ENCODE measurements around the gene SPATS2. TPM values are rescaled to one million over a fixed set of nuclear protein-coding genes. Genes with fewer than 3 reads are reported as not detected.

The SPATS2 gene
- total RNA-seq, 1 experiment from 2014 or later = 57.0 TPM

DNA sequence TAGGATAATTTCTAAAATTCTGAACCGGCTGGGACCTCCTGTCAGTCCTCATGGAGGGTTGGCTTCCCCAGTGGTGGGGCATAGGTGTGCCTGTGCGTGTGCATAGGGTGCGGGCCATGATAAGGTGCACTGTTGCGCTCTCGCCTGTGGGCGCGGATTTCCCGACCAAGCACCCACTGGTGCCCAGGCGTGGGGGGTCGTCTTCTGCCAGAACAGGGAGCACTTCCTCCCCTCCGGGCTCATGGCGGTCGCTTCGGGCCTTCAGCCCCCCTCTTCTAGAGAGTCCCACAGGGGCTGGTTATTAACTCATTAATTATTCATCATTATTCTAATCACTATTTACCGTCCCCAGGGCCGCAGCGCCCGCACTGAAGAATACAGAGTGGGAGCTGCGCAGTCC is 33.0 kb upstream of the SPATS2 start:
- in situ Hi-C loops (cut with HindIII; ENCODE audit: low pct_unique_long_range_greater_than_20kb, low sequenced_read_pairs) = no loop called here
- no peak for DNase-seq (ENCODE audit: low read depth, low spot score)

DNA sequence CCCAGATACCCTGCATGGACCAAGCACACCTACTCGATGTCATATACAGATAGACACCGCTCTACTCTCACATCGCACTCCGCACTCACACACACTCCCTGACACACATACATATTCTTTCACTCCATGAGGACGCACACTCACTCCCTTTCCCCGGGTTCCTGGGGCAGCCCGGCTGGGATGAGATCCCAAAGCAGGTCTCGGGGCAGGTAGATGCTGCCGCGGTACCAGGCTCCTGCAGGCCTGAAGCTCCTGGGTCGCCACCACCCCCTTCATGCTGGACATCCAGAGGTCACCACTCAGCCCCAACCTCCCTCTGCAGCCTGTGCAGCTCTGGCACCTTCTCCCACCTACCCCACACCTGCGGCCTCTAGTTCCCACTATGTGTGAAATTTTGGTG is 32.6 kb upstream of the SPATS2 start:
- DNase-seq (ENCODE audit: low read depth, low spot score) = no peak
- in situ Hi-C loops (cut with HindIII; ENCODE audit: low pct_unique_long_range_greater_than_20kb, low sequenced_read_pairs) = no loop called here

DNA sequence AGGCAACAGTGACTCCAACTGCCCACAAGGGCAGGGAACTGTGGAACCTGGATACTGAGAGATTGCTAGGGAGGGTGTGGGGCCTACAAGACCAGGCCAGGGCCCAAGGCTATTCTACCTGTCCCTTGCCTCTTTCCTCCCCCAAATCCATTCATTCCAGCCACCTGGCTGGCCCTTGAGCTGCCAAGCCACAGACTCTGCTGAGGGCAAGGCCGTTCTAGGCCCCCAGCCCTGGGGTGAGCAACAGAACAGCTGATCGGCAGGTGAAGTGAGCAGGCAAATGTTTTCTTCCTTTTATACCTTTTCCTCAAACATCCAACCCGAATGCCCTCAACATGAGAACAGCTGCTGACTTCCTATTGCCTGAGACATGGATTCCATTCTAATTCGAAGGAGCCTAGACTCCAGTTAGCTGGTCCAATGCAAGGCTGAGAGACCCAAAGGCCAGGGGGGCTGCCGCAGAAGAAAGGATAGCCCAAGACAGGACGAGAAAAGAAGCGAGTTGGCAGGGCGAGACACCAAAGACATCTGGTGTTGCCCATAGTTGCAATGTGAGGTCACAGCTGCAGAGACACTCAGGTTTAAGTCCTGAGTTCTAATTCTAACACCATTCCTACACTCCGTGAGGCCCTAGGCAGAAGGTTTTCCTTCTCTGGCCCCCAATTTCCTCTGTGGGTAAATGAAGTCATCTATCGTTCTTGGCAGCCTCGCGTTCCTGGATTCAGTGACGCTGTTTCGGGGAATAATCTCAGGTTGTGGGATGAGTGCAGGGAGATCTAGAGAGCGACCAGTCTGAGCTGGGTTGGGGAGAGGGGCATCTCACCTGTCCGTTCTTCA is 31.9 kb upstream of the SPATS2 start:
- no peak for DNase-seq (ENCODE audit: low read depth, low spot score)
- in situ Hi-C loops (cut with HindIII; ENCODE audit: low pct_unique_long_range_greater_than_20kb, low sequenced_read_pairs) = no loop called here

DNA sequence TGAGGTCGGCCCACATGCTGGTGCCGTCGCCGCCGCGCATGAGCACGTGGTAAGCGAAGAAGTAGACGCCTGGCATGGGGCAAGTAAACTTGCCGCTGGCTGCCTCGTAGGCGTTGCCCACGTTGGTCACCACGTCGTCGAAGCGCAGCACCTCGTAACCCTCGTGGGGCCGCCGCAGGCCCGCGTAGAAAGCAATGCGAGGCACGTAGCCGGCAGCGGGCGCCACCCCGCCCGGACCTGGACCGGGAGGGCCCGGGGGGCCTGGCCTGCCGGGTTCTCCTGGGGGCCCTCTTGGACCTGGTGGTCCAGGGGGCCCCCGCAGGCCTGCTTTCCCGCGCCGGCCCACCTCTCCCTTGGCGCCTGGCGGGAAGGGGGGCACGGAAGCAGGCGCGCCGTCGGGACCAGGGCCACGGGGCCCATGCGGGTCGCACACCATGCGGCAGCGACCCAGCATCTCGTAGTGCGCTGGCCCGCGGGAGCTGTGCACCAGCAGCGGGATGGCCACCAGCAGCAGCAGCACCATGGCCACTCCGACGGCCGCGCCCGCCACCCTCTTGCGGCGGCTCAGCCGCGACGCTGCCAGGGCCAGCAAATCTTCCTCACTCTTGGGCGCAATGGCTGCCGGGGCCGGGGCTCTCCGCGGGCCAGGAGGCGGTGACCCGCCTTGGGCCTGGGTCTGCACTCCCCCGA is 31.2 kb upstream of the SPATS2 start:
- no peak for DNase-seq (ENCODE audit: low read depth, low spot score)
- in situ Hi-C loops (cut with HindIII; ENCODE audit: low pct_unique_long_range_greater_than_20kb, low sequenced_read_pairs) = no loop called here

DNA sequence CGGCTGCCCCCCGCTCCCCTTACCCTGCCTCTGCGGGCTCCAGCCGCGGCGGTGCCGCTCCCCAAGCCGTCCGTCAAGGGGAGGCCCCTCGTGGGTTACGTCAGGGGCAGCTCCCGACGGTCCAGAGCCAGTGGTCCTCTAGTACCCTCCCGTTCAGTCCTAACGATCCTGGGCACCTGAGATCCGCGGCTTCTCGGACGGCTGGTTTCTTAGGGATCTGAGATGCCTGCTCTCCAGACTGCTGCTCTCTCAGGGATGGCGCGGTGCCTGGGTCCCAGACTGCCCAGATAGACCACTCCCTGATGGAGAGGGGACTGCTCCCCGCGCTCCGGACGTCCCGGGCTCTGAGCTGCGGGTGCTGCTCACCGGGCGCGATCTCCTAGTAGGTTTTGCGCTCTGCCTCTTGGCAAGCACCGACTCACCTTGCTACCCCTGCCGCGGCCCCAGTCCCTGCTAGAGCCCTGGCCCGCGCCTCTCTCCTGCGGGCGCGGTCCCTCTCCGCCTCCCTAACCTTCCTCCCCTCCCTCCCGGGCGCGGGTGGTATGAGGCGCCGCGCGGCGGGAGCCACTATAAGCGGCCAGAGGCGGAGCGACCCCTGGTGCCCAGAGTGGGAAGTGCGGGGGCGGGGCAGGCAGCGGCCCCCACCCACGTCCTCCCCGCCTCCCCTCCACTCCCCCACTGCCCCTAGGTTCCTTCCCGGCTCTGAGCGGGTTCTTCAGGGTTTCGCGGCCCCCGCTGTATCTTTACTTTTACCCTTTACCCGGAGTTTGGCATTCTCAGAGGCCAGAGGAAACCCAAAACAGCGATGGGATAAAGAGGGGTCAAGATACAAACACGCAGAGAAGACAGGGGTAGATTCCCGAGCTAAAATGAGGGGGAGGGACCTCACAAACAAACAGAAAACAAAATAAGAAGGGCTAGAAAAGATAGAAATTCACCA is 30.3 kb upstream of the SPATS2 start, which contains the start of gene C1QL4:
Gene C1QL4, minus strand, starts transcription at position 544 of the 940 bp plus-strand sequence. CDS start 711 bp downstream, outside the sequence.
- DNase-seq (ENCODE audit: low read depth, low spot score) = peak; percentile 79
- in situ Hi-C loops (cut with HindIII; ENCODE audit: low pct_unique_long_range_greater_than_20kb, low sequenced_read_pairs) = no loop called here

DNA sequence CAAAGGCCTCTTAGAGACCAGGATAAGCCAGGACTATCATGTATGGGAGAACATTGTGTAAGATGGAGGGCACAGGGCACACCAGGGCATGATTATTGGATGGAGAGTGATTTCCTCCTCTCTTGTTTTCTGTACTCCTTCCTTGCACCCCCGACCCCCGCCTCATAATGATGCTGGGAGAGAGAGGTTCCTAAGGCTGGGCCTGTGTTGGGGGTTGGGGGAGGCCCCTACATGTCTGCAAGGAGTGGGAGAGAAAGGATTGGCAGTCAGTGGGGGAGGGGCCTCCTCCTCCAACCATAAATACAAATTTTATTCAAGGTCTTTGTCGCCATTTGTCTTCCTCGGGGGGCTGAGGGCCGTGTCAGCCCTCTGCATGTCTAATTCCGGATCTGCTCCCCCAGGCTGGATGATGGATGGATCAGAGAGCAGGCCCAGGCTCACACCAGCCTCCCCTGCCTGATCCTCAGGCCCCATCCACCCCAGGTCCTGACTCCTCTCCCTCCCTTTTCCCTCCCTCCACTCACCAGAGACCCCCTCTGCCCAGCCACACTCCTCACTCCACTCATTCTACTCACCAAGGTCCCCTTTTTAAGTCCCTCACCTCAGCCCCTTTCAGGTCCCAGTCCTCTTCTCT is 28.3 kb upstream of the SPATS2 start:
- no peak for DNase-seq (ENCODE audit: low read depth, low spot score)
- in situ Hi-C loops (cut with HindIII; ENCODE audit: low pct_unique_long_range_greater_than_20kb, low sequenced_read_pairs) = no loop called here

DNA sequence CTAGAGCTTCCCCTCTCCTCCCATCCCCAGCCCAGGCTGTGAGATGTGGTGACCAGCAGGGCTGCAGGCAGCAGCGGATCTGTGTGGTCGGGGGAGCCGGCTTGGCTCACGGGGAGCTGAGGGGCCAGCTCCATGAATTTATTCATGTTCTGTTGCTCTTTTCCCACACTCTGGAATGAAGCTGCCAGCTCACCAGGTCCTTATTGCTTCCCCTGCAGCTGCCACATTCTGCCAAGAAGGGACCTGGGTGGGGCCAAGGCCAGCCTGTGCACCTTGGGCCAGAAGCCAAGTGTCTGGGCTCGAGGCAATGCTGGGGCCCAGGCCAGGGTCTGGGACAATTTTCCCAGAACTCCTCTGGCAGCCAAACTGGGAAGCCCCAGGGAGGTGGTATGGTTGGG is 27.8 kb upstream of the SPATS2 start:
- DNase-seq (ENCODE audit: low read depth, low spot score) = no peak
- in situ Hi-C loops (cut with HindIII; ENCODE audit: low pct_unique_long_range_greater_than_20kb, low sequenced_read_pairs) = no loop called here

DNA sequence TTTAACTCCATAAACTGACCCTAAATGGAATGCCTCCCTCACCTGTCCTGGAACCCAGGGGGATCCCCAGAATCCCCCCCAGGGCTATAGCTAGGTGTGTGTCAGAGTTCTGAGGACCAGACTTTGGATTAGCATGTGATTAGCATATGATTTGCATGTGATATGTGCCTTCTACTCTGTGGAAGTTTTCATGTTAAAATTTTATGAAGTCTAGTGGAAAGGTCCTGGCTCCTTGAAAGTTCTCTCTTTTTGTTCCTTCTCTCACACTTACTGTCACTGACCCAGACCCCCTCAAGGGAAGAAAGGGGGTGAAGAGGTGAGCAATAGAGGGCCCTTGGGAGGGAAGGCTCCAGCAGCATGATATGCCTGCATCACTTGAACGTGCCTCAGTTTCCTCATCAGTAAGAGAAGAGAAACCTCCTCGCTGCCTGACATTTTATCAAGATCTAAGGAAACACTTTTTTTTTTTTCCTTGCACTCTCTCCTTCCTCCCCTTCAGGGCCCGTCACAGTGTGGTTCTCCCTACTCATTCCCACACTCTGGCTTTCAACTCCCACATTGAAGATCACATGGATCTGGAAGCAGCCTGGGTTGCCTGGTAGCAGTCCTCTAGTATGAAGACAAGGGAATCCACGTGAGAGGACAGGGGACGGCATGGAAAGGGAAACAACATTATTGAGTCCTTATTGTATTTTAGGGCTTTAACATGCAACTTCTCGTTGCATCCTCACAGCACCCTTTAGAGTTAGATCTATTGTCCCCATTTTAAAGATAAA is 27.0 kb upstream of the SPATS2 start:
- peak; percentile 21 for DNase-seq (ENCODE audit: low read depth, low spot score)
- in situ Hi-C loops (cut with HindIII; ENCODE audit: low pct_unique_long_range_greater_than_20kb, low sequenced_read_pairs) = no loop called here

DNA sequence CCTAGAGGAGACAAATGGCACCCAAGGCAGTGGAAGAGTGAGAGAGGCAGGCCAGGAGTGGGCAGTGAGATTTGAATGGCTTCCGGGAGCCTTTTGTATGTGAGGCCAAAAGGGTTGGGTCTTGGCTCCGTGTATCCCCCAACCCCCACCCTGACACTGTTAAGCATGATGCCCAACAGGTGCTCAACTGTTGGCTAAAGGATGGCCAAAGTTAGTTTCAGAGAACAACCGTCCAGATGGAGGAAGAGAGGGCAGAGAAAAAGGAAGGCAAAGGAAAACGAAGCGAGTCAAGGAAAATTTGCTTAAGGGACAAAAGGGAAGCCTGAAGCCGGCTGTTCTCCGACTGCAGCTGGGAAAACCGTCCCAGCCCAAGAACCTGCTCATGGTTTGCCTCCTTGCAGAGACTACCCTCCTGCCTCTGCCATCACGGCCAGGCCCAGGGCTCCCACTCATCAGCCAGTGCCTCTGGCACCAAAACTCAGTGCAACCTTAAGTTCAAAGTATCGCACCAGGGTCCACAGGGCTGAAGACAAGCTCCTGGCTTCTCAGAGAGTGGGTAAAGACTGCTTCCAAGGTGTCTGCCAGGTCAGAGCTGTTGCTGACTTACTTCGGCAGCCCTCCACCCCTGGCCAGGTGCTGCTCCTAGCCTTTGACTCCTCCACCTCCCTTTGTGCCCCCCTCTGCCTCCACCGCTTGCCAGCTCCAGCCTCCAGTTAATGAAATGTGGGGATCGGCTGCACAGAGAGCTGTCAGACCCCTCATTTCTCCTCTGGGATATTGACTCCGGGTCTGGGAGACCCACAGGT is 26.1 kb upstream of the SPATS2 start:
- in situ Hi-C loops (cut with HindIII; ENCODE audit: low pct_unique_long_range_greater_than_20kb, low sequenced_read_pairs) = no loop called here
- no peak for DNase-seq (ENCODE audit: low read depth, low spot score)

DNA sequence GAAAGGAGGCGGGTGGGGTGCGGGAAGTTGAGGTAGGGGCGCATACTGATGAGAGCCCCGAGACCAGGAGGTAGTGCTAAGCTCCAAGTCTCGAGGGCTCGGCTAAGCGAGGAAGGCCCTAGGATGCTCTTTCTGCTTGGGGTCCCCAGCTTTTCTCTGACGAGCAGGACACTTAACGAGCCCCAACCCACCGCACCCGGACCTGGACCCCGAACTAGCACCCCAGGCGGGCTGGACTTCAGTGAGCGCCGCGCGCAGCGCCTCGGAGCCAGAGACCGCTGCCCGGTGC is 25.5 kb upstream of the SPATS2 start:
- no peak for DNase-seq (ENCODE audit: low read depth, low spot score)
- in situ Hi-C loops (cut with HindIII; ENCODE audit: low pct_unique_long_range_greater_than_20kb, low sequenced_read_pairs) = no loop called here

DNA sequence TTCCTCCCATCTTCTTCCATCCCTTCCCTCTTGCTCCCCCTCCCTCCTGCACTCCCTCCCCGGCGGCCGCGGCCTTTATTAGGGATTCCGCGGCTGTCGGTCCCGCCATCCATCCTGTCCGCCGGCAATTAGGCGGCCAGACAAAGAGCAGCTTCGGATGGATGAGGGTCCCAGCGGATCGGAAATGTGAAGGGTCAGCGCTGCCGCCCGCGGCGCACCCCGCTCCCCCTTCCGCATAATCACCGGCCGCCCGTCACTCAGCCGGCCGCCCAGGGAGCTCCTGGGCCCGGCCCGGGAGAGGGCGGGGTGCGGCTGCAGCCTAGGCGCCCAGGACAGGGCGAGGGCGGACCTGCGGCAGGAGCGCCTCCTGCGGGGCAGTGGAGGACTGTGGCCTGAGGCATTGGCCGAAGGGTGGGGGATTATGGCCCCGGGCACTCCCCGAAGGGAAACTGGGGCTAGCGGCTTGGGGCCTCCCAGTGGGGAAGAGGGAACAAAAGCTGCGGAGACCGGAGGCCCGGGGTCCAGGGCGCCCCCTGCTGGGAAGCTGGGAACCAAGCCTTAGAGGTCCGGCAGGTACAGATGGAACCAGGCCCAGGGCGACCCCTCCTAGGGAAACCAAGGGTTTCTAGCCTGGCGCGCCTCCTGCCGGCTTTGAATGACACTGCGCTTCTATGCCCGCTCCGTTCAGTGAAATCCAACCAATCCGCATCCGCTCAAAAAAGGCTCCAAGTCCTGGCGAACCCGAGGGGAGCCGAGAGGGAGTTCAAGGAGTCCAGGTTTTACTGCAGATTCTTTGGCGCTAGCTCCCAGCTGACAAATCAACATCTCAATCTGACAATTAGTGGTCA is 25.0 kb upstream of the SPATS2 start:
- DNase-seq (ENCODE audit: low read depth, low spot score) = peak; percentile 60
- in situ Hi-C loops (cut with HindIII; ENCODE audit: low pct_unique_long_range_greater_than_20kb, low sequenced_read_pairs) = no loop called here

DNA sequence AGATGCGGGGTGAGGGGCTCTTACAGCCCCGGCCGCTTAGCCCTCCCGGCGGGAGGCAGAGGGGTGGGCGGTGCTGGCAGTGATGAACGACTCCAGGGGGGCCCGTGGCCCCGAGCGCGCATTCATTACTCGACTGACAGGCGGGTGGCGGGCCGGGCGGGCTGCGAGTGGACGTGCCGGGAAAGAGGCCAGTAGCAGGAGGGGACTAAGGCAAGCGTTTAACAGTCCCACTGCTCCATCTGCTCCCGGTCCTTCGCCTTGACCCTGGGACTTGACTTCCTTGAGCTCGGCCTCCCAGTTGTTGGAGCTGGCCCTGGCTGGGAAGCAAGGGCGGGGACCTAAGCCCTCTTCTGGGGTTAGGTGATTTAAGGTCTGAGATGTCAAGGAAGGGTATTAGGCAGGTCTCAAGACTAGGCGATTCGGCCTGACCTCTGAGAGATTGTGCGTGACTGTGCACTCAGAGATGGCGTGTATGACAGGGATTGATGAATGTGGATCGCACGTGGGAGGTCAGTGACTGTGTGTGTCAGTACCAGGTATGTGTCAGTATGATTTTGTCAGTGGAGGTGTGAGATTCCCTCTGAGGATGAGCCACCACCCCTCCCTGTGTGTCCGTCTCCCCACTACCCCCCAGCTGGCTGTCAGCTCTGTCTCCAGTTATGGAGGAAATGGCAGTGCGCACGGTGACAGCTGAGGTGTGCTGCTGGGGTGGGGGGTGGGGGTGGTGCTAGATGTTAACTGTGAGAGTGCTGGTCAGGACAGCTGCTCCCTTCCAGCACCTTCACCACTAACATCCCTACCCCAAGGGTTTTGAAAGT is 24.1 kb upstream of the SPATS2 start:
- no peak for DNase-seq (ENCODE audit: low read depth, low spot score)
- in situ Hi-C loops (cut with HindIII; ENCODE audit: low pct_unique_long_range_greater_than_20kb, low sequenced_read_pairs) = no loop called here

DNA sequence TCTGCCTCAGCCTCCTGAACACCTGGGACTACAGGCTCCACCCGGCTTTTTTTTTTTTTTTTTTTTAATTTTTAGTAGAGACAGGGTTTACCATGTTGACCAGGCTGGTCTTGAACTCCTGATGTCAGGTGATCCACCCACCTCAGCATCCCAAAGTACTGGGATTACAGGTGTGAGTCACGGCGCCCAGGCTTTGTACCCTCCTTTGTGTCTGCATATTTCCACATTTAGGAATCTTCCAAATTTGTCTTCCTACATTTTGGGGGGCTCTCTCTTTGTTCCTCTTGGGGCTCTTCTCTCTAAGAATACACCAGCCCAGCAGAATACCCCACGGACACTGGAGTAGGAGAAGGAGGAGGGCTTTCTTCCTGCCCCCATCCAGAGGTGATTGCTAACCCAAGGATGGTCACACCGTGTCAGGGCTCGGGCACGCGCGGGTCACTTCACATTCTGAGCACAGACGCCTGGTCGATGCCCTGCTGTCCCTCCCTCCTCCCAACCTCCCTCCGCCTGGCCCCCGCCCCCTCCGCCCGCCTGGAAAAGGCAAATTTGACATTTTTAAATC is 22.7 kb upstream of the SPATS2 start:
- DNase-seq (ENCODE audit: low read depth, low spot score) = no peak
- in situ Hi-C loops (cut with HindIII; ENCODE audit: low pct_unique_long_range_greater_than_20kb, low sequenced_read_pairs) = no loop called here

DNA sequence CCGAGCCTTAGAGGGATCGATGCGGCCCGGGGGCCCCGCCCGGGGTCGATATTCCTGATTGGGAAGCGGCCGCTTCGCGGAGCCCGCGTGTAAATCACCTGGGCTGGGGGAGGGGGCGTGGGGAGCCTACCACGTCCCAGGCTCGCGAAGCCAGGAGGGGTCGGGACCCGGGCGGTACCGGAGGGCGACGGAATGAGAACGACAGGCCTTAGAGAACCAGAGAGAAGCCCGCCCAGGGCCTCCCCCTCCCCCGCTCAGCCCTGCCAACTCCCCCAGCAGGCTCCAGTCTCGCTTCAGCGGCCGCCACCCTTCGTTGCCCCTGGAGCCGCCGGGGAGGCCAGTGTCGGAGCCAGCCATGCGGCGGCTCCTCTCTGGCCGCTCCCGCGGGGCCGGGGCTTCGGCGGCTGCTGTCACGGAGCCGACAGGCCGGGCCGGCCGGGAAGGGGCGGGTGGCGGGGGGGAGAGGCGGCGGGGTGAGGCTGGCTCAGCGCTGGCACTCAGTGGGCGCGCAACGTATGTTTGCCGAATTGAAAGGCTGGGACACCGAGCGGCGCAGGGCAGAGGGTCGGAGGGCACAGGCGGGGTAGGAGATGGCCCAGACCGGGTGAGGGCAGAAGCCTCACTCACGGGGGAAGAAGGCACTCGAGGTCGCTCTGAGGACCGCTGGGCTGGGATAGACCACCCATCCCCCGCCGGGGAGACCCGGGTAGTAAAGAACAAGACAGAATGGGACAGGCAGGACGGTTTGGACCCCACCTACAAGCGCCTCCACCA is 22.0 kb upstream of the SPATS2 start:
- DNase-seq (ENCODE audit: low read depth, low spot score) = no peak
- in situ Hi-C loops (cut with HindIII; ENCODE audit: low pct_unique_long_range_greater_than_20kb, low sequenced_read_pairs) = no loop called here
